Right lobe of liver (tissue), 6 donors: ENCODE results near the gene SEPTIN5. TPM values are rescaled to one million over a fixed set of nuclear protein-coding genes. Genes with fewer than 3 reads are reported as not detected.
A peak's percentile ranks its signal among the peaks of the same experiment; 100 is the strongest.

Experiments used
- ATAC-seq, 4 donors: fragments of 200-7000 bp; cut with Tn5 transposase; one replicate each; pipeline ENCODE4 v1.9.1; 2020; ENCODE audit warnings: mild to moderate bottlenecking in 4 of 4, moderate library complexity in 4 of 4
- DNase-seq, 3 donors: peaks; one replicate each; pipeline ENCODE4 v3.0.0-alpha.2; 2020
- H3K27ac ChIP-seq, 3 donors: fragments of 200-600 bp; one replicate each; pipeline ENCODE4 v1.8.0; 2022
- H3K27me3 ChIP-seq, 2 donors: fragments of 200-600 bp; one replicate each; pipeline ENCODE4 v1.8.0; 2022
- H3K36me3 ChIP-seq, 4 donors: fragments of 200-600 bp; sonication (generic) in 1 of 4; one replicate each; pipeline versions ENCODE4 v1.5.1 to v1.8.0; 2017 to 2022; ENCODE audit warnings: control low read depth in 1 of 4
- H3K4me1 ChIP-seq, 4 donors: fragments of 200-600 bp; sonication (generic) in 1 of 4; one replicate each; pipeline versions ENCODE4 v1.5.1 to v1.8.0; 2017 to 2022; ENCODE audit warnings: control low read depth in 1 of 4
- H3K4me3 ChIP-seq, 3 donors: fragments of 200-600 bp; one replicate each; pipeline ENCODE4 v1.8.0; 2022
- H3K9me3 ChIP-seq, 4 donors: fragments of 200-600 bp; sonication (generic) in 1 of 4; one replicate each; pipeline versions ENCODE4 v1.5.1 to v1.8.0; 2017 to 2022; ENCODE audit warnings: control low read depth in 1 of 4
- CTCF ChIP-seq, 4 donors: fragments of 200-600 bp in 3 of 4; fragments of 450-650 bp in 1 of 4; IDR thresholded peaks; one replicate each; pipeline versions ENCODE4 v1.5.1 to v1.8.0; 2016 to 2022; ENCODE audit warnings: antibody characterized with exemption in 4 of 4, mild to moderate bottlenecking in 2 of 4
- POLR2A ChIP-seq: fragments of 450-650 bp; IDR thresholded peaks from one replicate; pipeline ENCODE4 v1.6.1; 2017; ENCODE audit warnings: antibody characterized with exemption, mild to moderate bottlenecking
- WGBS: methylation state at CpG from one replicate; pipeline ENCODE4 v1.1.6; 2018; ENCODE audit warnings: low coverage, low lambda C conversion rate; ENCODE audit not compliant: insufficient coverage; ENCODE audit errors: missing lambda C conversion rate; 5-methylcytosine and 5-hydroxymethylcytosine counted together
- intact Hi-C, 2 donors: fragments of 100-400 bp; cut with DNase I; formaldehyde crosslinking; loops; one replicate each; pipeline versions ENCODE4 v1.11.2 to v1.14.1; 2022
- total RNA-seq, 6 experiments: library from RNA; depleted of rRNA in 2 of 6; stranded (reverse); fragments of >200 nt in 2 of 6; fragmentation: NEBNext Ultra II Directional in 3 of 6; extraction: Animal tissue kit (Norgen Biotek cat#: 25700) in 3 of 6; gene quantifications; one replicate each; pipeline versions ENCODE4 v1.1.0 to v1.2.4, GENCODE V29; 2016 to 2023
- donor health status: DM: no; HTN: yes; CAD: no.
- donor health status: DM: no; HTN: no; CAD: no.
- donor health status: DM: no; HTN: no; CAD: no.
- donor health status: DM: no; HTN: yes; CAD: no.
- donor health status: DM: no; HTN: yes; CAD: no.

Gene SEPTIN5
- total RNA-seq, 6 experiments from 2014 or later = 1.3 to 3.7 (median 2.1) TPM

GRCh38 chr22:19756288-19757128, 42.2 kb downstream of the SEPTIN5 start:
- ATAC-seq (peak; percentile 80 to 89 (median 88)), DNase-seq (peak; percentile 75 to 78 (median 75))
- peaks cover 0 to 12% of the 10 kb centered on the region in 2 donors for H3K27me3 ChIP-seq
- H3K36me3 ChIP-seq = no peaks in the 10 kb centered on the region
- H3K27ac ChIP-seq = no peak overlapping the region
- peak overlapping the region; percentile 10 to 14 (median 12) for H3K4me3 ChIP-seq
- TF ChIP-seq POLR2A (no peak), CTCF (IDR thresholded peaks at IDR 0.05) (peak; percentile 57 to 70 (median 63))
- peaks cover 0 to 4% (median 0%) of the 10 kb centered on the region in 4 donors for H3K4me1 ChIP-seq
- 1% methylated on average over 23 of the region's 76 CpGs for WGBS
- intact Hi-C loops = loop anchor here (10.0 kb wide), 2 partner anchors 88 to 118 kb away; no protein-coding TSS in a partner anchor
- no peaks in the 10 kb centered on the region for H3K9me3 ChIP-seq

- intact Hi-C loops = loop anchor here (10.0 kb wide), 2 partner anchors 87 to 117 kb away; no protein-coding TSS in a partner anchor
- TF ChIP-seq POLR2A = no peak
- no peak for TF ChIP-seq CTCF (IDR thresholded peaks at IDR 0.05)
- 0% methylated on average over 1 of the region's 16 CpGs for WGBS
- DNase-seq = no peak
- peak; percentile 15 to 48 (median 34) for ATAC-seq
- no peak overlapping the region for H3K27ac ChIP-seq
- no peaks in the 10 kb centered on the region for H3K9me3 ChIP-seq
- peaks cover 0 to 12% of the 10 kb centered on the region in 2 donors for H3K27me3 ChIP-seq
- H3K36me3 ChIP-seq = no peaks in the 10 kb centered on the region
- peaks cover 0 to 4% (median 0%) of the 10 kb centered on the region in 4 donors for H3K4me1 ChIP-seq
- H3K4me3 ChIP-seq = peak overlapping the region; percentile 10 to 14 (median 12)
These were observed 43.1 kb downstream of the SEPTIN5 start for GRCh38 chr22:19757140-19757984.

- no peak for TF ChIP-seq POLR2A
- no peak for TF ChIP-seq CTCF (IDR thresholded peaks at IDR 0.05)
- Histone ChIP-seq H3K4me3 (no peak overlapping the region), H3K27me3 (peaks cover 0 to 12% of the 10 kb centered on the region in 2 donors), H3K4me1 (peaks cover 0 to 4% (median 0%) of the 10 kb centered on the region in 4 donors), H3K9me3 (no peaks in the 10 kb centered on the region), H3K27ac (no peak overlapping the region), H3K36me3 (no peaks in the 10 kb centered on the region)
- WGBS = no CpG with 5 or more reads among the region's 43 CpGs
- DNase-seq (no peak), ATAC-seq (no peak)
- intact Hi-C loops = loop anchor here (10.0 kb wide), 2 partner anchors 87 to 117 kb away; no protein-coding TSS in a partner anchor
These were observed 43.9 kb downstream of the SEPTIN5 start for GRCh38 chr22:19757985-19758895.
